Activated naive CD4-positive, alpha-beta T cell treated with anti-CD3 and anti-CD28 coated beads for 36 hours (primary cell): Measurements from ENCODE around the gene ZBTB7C. TPM values are rescaled to one million over a fixed set of nuclear protein-coding genes. Genes with fewer than 3 reads are reported as not detected.

Experiments
- CTCF ChIA-PET: fragments of 350-600 bp; sonication (Branson Sonifier 250); formaldehyde crosslinking; loops from one replicate; lab custom pipeline; 2021; ENCODE audit warnings: antibody characterized with exemption; lab: Charles Lee
- DNase-seq: peaks from one replicate; pipeline ENCODE4 v3.0.0-alpha.2; 2020
- H3K27ac Mint-ChIP-seq: one replicate; pipeline ENCODE4 v1.8.0; 2021; ENCODE audit warnings: mild to moderate bottlenecking, mixed read lengths
- H3K27me3 Mint-ChIP-seq: one replicate; pipeline ENCODE4 v1.8.0; 2021; ENCODE audit warnings: low read depth, mixed read lengths
- H3K36me3 Mint-ChIP-seq: one replicate; pipeline ENCODE4 v1.8.0; 2021; ENCODE audit warnings: low read depth, mixed read lengths
- H3K4me1 Mint-ChIP-seq: one replicate; pipeline ENCODE4 v1.8.0; 2021; ENCODE audit warnings: low read depth, mixed read lengths
- H3K4me3 Mint-ChIP-seq: one replicate; pipeline ENCODE4 v1.8.0; 2021; ENCODE audit warnings: mild to moderate bottlenecking, moderate library complexity, mixed read lengths
- H3K9me3 Mint-ChIP-seq: one replicate; pipeline ENCODE4 v1.8.0; 2021; ENCODE audit warnings: mixed read lengths
- intact Hi-C: fragments of 100-400 bp; cut with micrococcal nuclease; formaldehyde crosslinking; loops from one replicate; pipeline ENCODE4 v1.15.1; 2023
- total RNA-seq, 2 experiments: library from RNA; stranded (reverse); gene quantifications; one replicate each; pipeline ENCODE4 v1.2.3, GENCODE V29; 2021

ZBTB7C gene
- total RNA-seq, 2 experiments from 2014 or later, result not detected

DNA sequence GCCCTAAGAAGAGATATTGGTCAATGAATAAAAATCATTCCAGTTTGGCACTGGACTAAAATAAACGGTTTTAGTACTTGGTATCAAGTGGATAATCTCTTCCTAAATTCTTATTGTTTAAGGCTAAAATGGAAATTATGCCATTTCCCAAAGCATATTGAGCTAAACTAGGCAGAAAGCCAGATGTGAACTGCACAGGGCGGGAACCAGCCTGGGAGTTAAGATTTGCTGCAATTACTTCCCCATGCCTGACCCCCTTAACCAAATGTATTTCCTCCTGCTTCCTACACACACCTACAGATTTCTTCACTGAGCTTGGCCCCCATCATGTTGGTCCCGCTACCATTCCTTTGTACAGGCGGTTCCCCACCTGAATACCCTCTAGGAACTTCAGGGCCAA is 12.2 kb downstream of the ZBTB7C start:
- DNase-seq, result no peak
- H3K9me3 Mint-ChIP-seq, result no peaks in the 10 kb centered on the region
- peaks cover 6% of the 10 kb centered on the region for H3K4me1 Mint-ChIP-seq
- intact Hi-C loops, result no loop called here
- H3K27ac Mint-ChIP-seq, result no peak overlapping the region
- no peak overlapping the region for H3K4me3 Mint-ChIP-seq
- CTCF ChIA-PET, result interaction anchor here (0.7 kb wide), 1 partner anchor 141 kb away, joined by 3 read pairs; no protein-coding TSS in a partner anchor
- H3K36me3 Mint-ChIP-seq, result no peaks in the 10 kb centered on the region
- H3K27me3 Mint-ChIP-seq, result peaks cover 34% of the 10 kb centered on the region

GRCh38 chr18:48396561-48396960 is 12.6 kb downstream of the ZBTB7C start:
- H3K4me1 Mint-ChIP-seq, result peaks cover 6% of the 10 kb centered on the region
- intact Hi-C loops, result no loop called here
- H3K9me3 Mint-ChIP-seq, result no peaks in the 10 kb centered on the region
- CTCF ChIA-PET, result interaction anchor here (1.1 kb wide), 1 partner anchor 49 kb away, joined by 3 read pairs; no protein-coding TSS in a partner anchor
- no peak overlapping the region for H3K4me3 Mint-ChIP-seq
- DNase-seq, result no peak
- no peaks in the 10 kb centered on the region for H3K36me3 Mint-ChIP-seq
- H3K27me3 Mint-ChIP-seq, result peaks cover 35% of the 10 kb centered on the region
- no peak overlapping the region for H3K27ac Mint-ChIP-seq

- peaks cover 41% of the 10 kb centered on the region for H3K27me3 Mint-ChIP-seq
- peaks cover 6% of the 10 kb centered on the region for H3K4me1 Mint-ChIP-seq
- CTCF ChIA-PET, result interaction anchor here (1.1 kb wide), 1 partner anchor 50 kb away, joined by 3 read pairs; no protein-coding TSS in a partner anchor
- no peaks in the 10 kb centered on the region for H3K36me3 Mint-ChIP-seq
- intact Hi-C loops, result no loop called here
- H3K9me3 Mint-ChIP-seq, result no peaks in the 10 kb centered on the region
- DNase-seq, result no peak
- no peak overlapping the region for H3K4me3 Mint-ChIP-seq
- H3K27ac Mint-ChIP-seq, result no peak overlapping the region
Observed at GRCh38 chr18:48395646-48396045, 13.5 kb downstream of the ZBTB7C start.

- CTCF ChIA-PET, result interaction anchor here (0.6 kb wide), 1 partner anchor 451 kb away, joined by 3 read pairs; no protein-coding TSS in a partner anchor
- H3K27me3 Mint-ChIP-seq, result peaks cover 45% of the 10 kb centered on the region
- H3K4me1 Mint-ChIP-seq, result no peaks in the 10 kb centered on the region
- DNase-seq, result no peak
- no peak overlapping the region for H3K27ac Mint-ChIP-seq
- H3K9me3 Mint-ChIP-seq, result no peaks in the 10 kb centered on the region
- no peak overlapping the region for H3K4me3 Mint-ChIP-seq
- H3K36me3 Mint-ChIP-seq, result no peaks in the 10 kb centered on the region
- intact Hi-C loops, result no loop called here
Observed at GRCh38 chr18:48394176-48394575, 15.0 kb downstream of the ZBTB7C start.

DNA sequence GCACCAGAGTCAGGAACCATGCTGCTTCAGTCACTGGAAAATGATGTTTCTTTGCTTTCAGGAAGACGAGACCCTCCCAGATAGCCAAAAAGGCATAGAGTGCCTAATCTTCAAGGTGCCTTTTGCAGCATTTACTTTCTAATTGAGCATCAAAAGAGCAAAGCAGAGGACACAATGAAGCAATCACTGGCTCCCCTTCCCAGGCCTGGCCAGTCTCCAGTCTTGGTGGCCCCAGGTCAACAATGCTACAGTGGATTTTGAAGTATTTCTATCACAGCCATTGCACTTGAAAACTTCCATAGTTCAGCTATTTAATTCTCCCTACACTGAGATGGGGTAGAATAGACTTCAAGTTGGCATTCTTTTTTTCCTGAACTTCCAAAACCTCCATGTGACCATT is 15.4 kb downstream of the ZBTB7C start:
- Mint-ChIP-seq H3K4me1 (no peaks in the 10 kb centered on the region), H3K4me3 (no peak overlapping the region), H3K36me3 (no peaks in the 10 kb centered on the region), H3K9me3 (no peaks in the 10 kb centered on the region), H3K27me3 (peaks cover 43% of the 10 kb centered on the region), H3K27ac (no peak overlapping the region)
- DNase-seq, result no peak
- intact Hi-C loops, result no loop called here
- CTCF ChIA-PET, result no interaction called here

DNA sequence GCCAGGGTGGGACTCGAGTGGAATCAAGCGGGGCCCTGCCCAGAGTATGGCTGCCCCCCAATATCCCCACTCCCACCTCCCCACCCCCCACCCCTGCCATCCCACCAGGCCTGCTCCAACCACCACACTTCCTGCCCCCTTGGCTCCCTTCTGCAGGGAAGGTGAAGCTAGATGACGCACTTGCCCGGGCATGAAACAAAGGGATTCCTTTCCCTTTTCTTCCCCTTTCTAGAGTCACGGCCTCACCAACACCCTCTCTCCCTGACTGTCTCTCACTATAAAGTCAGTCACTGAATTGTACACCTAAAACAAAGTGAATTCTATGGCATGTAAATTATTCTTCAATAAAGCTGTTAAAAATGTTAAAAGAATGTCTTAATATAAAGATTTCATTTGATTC is 16.0 kb downstream of the ZBTB7C start:
- Mint-ChIP-seq H3K4me3 (no peak overlapping the region), H3K36me3 (no peaks in the 10 kb centered on the region), H3K27ac (no peak overlapping the region), H3K9me3 (no peaks in the 10 kb centered on the region), H3K27me3 (peaks cover 44% of the 10 kb centered on the region), H3K4me1 (no peaks in the 10 kb centered on the region)
- intact Hi-C loops, result no loop called here
- CTCF ChIA-PET, result interaction anchor here (0.9 kb wide), 1 partner anchor 52 kb away, joined by 3 read pairs; no protein-coding TSS in a partner anchor
- DNase-seq, result no peak

- intact Hi-C loops, result no loop called here
- no peak for DNase-seq
- H3K27ac Mint-ChIP-seq, result no peak overlapping the region
- CTCF ChIA-PET, result interaction anchor here (0.9 kb wide), 1 partner anchor 53 kb away, joined by 3 read pairs; no protein-coding TSS in a partner anchor
- H3K4me3 Mint-ChIP-seq, result no peak overlapping the region
- H3K9me3 Mint-ChIP-seq, result no peaks in the 10 kb centered on the region
- H3K36me3 Mint-ChIP-seq, result no peaks in the 10 kb centered on the region
- peaks cover 45% of the 10 kb centered on the region for H3K27me3 Mint-ChIP-seq
- no peaks in the 10 kb centered on the region for H3K4me1 Mint-ChIP-seq
Observed at GRCh38 chr18:48392268-48392667, 16.9 kb downstream of the ZBTB7C start.

GRCh38 chr18:48391868-48392267 is 17.3 kb downstream of the ZBTB7C start:
- H3K4me3 Mint-ChIP-seq, result no peak overlapping the region
- intact Hi-C loops, result no loop called here
- H3K9me3 Mint-ChIP-seq, result no peaks in the 10 kb centered on the region
- H3K36me3 Mint-ChIP-seq, result no peaks in the 10 kb centered on the region
- no peaks in the 10 kb centered on the region for H3K4me1 Mint-ChIP-seq
- DNase-seq, result no peak
- H3K27ac Mint-ChIP-seq, result no peak overlapping the region
- CTCF ChIA-PET, result no interaction called here
- peaks cover 44% of the 10 kb centered on the region for H3K27me3 Mint-ChIP-seq

GRCh38 chr18:48390641-48391040 is 18.5 kb downstream of the ZBTB7C start:
- intact Hi-C loops, result no loop called here
- no peak overlapping the region for H3K4me3 Mint-ChIP-seq
- H3K9me3 Mint-ChIP-seq, result no peaks in the 10 kb centered on the region
- no peak overlapping the region for H3K27ac Mint-ChIP-seq
- DNase-seq, result no peak
- no peaks in the 10 kb centered on the region for H3K4me1 Mint-ChIP-seq
- CTCF ChIA-PET, result no interaction called here
- peaks cover 46% of the 10 kb centered on the region for H3K27me3 Mint-ChIP-seq
- H3K36me3 Mint-ChIP-seq, result no peaks in the 10 kb centered on the region

- CTCF ChIA-PET, result no interaction called here
- H3K27ac Mint-ChIP-seq, result no peak overlapping the region
- peaks cover 40% of the 10 kb centered on the region for H3K27me3 Mint-ChIP-seq
- no peak for DNase-seq
- H3K36me3 Mint-ChIP-seq, result no peaks in the 10 kb centered on the region
- no peaks in the 10 kb centered on the region for H3K4me1 Mint-ChIP-seq
- H3K9me3 Mint-ChIP-seq, result no peaks in the 10 kb centered on the region
- H3K4me3 Mint-ChIP-seq, result no peak overlapping the region
- intact Hi-C loops, result no loop called here
Observed at GRCh38 chr18:48388478-48388877, 20.7 kb downstream of the ZBTB7C start.

- no peak overlapping the region for H3K27ac Mint-ChIP-seq
- H3K36me3 Mint-ChIP-seq, result no peaks in the 10 kb centered on the region
- intact Hi-C loops, result no loop called here
- peaks cover 36% of the 10 kb centered on the region for H3K27me3 Mint-ChIP-seq
- DNase-seq, result no peak
- H3K4me1 Mint-ChIP-seq, result no peaks in the 10 kb centered on the region
- no peaks in the 10 kb centered on the region for H3K9me3 Mint-ChIP-seq
- no peak overlapping the region for H3K4me3 Mint-ChIP-seq
- CTCF ChIA-PET, result no interaction called here
Observed at GRCh38 chr18:48387300-48387699, 21.9 kb downstream of the ZBTB7C start.

GRCh38 chr18:48385596-48385995 is 23.6 kb downstream of the ZBTB7C start:
- Mint-ChIP-seq H3K27me3 (peaks cover 22% of the 10 kb centered on the region), H3K4me1 (no peaks in the 10 kb centered on the region), H3K9me3 (no peaks in the 10 kb centered on the region), H3K27ac (no peak overlapping the region), H3K36me3 (no peaks in the 10 kb centered on the region), H3K4me3 (no peak overlapping the region)
- CTCF ChIA-PET, result no interaction called here
- no peak for DNase-seq
- intact Hi-C loops, result no loop called here

DNA sequence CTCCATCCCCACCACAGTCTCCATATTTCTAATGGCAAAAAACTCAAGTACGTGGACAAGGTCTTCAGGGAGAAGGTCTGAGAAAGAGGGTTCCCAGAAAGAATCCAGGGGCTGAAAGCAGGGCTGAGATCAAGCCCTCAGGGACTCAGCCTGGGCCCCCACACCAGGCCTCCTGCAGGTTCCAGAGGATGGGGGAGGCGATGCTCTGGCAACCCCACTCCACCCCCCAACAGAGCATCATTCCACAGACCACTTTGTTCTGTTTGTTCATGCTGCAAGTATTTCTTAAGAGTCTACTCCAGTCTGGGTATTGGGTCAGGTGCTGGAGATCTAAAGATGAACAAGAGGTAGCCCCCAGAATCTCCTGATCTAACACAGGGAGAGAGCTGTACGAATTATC is 32.2 kb downstream of the ZBTB7C start:
- no peaks in the 10 kb centered on the region for H3K36me3 Mint-ChIP-seq
- CTCF ChIA-PET, result no interaction called here
- intact Hi-C loops, result no loop called here
- H3K4me3 Mint-ChIP-seq, result no peak overlapping the region
- DNase-seq, result no peak
- peaks cover 16% of the 10 kb centered on the region for H3K27me3 Mint-ChIP-seq
- H3K9me3 Mint-ChIP-seq, result no peaks in the 10 kb centered on the region
- no peaks in the 10 kb centered on the region for H3K4me1 Mint-ChIP-seq
- no peak overlapping the region for H3K27ac Mint-ChIP-seq
